HG03439 (cell line): ENCODE results near the gene SLC35D3.
A peak's percentile ranks its signal among the peaks of the same experiment; 100 is the strongest.
"Not testable (repeated sequence)": the region's sequence is repeated elsewhere in the genome, so short reads cannot be mapped to it uniquely, and the experiment has no call there.

ENCODE experiments used
- ATAC-seq: cut with Tn5 transposase; IDR thresholded peaks from one replicate; pipeline ENCODE4 v1.9.1; 2021; ENCODE audit warnings: mild to moderate bottlenecking, moderate library complexity; ENCODE audit not compliant: unreplicated experiment

Gene SLC35D3

GRCh38 chr6:136963259-136963658 is 41.2 kb downstream of the SLC35D3 start:
- no peak for ATAC-seq

GRCh38 chr6:136964398-136964797 is 42.3 kb downstream of the SLC35D3 start:
- ATAC-seq, result no peak

GRCh38 chr6:136967876-136968752 is 46.0 kb downstream of the SLC35D3 start:
- ATAC-seq, result peak; percentile 80

GRCh38 chr6:136968837-136969236 is 46.7 kb downstream of the SLC35D3 start:
- ATAC-seq, result no peak

DNA sequence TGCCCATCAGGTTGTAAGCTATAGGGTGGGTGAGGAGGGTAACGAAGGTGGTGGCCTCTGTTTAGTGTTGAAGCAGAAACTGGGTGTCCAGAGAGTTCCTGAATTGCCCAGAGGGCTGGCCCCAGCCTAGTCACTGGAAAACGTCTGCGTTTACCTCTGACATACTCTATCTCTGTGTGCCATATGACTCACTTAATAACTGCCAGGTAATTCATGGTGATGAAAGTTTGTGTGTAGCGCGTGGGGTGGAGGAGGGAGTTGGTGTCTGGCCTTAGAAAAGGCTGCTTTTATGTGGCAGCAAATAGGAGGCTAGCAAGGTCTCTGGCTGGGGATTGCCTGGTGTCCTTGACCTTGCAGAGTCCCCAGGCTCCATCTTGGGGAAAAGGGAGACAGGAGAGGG is 47.3 kb downstream of the SLC35D3 start:
- no peak for ATAC-seq

DNA sequence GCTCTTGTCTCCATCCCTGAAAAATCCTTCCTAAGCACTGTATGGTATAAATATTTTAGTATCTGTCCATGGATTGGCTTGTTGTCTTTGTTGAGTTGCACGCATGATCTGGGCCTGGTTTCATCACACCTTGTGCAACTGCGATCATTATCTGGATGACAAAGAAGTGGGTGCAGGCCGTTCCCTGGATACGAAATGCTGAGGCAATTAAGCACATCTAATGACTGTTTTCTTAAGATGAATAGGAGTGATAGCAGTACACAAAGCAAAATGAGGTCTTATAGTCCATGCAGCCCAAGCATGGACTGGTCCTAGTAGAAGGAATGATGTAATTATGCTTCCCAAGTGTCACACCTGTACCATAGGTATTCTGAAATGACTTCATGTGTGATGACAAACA is 47.8 kb downstream of the SLC35D3 start:
- no peak for ATAC-seq

DNA sequence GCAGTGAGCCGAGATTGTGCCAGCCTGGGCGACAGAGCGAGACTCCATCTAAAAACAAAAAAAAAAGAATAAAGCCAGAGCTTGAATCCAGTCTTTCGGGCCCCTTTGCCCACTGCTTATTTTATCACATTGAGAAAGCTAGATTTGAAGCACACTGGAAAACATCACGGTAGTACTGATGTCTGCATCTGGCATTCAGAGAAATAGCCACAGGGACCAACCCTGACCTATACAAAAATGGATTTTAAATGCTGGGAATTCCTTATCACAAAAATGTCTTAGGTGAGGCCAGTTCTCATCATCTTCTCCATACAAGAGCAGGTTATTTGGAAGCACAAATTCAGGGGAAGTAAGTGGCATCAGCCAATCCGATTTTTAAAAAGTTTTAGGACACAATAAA is 49.5 kb downstream of the SLC35D3 start:
- ATAC-seq, result no peak

- ATAC-seq, result not testable (repeated sequence)
Measured at GRCh38 chr6:136973781-136974180, 51.7 kb downstream of the SLC35D3 start.
